Naive B cell (primary cell): ENCODE results near the gene CALHM4. TPM values are rescaled to one million over a fixed set of nuclear protein-coding genes. Genes with fewer than 3 reads are reported as not detected.

ENCODE experiments used
- ATAC-seq, 2 donors: fragments of 150-1000 bp; cut with Tn5 transposase; 2 replicates each; pipeline ENCODE4 v1.10.0; 2021; ENCODE audit warnings: low read depth in 2 of 2, mild to moderate bottlenecking in 2 of 2, moderate library complexity in 2 of 2
- DNase-seq: peaks from one replicate; pipeline ENCODE4 v3.0.0; 2022
- H3K27ac Mint-ChIP-seq, 6 donors: one replicate each; pipeline ENCODE4 v1.8.0; 2020 to 2022; ENCODE audit warnings: mild to moderate bottlenecking in 6 of 6, mixed read lengths in 6 of 6, moderate library complexity in 5 of 6, inconsistent platforms in 2 of 6
- H3K27me3 Mint-ChIP-seq, 3 donors: one replicate each; pipeline ENCODE4 v1.8.0; 2021 to 2022; ENCODE audit warnings: mixed read lengths in 3 of 3, mild to moderate bottlenecking in 1 of 3
- H3K36me3 Mint-ChIP-seq, 2 donors: one replicate each; pipeline ENCODE4 v1.8.0; 2020 to 2022; ENCODE audit warnings: mixed read lengths in 2 of 2, inconsistent platforms in 1 of 2, mild to moderate bottlenecking in 1 of 2
- H3K4me1 Mint-ChIP-seq, 3 donors: one replicate each; pipeline ENCODE4 v1.8.0; 2020 to 2022; ENCODE audit warnings: mixed read lengths in 3 of 3, inconsistent platforms in 1 of 3, mild to moderate bottlenecking in 1 of 3, moderate library complexity in 1 of 3
- H3K4me3 Mint-ChIP-seq, 8 donors: one replicate each; pipeline ENCODE4 v1.8.0; 2020 to 2022; ENCODE audit warnings: mild to moderate bottlenecking in 8 of 8, mixed read lengths in 8 of 8, moderate library complexity in 8 of 8, inconsistent platforms in 2 of 8
- H3K9me3 Mint-ChIP-seq, 7 donors: one replicate each; pipeline ENCODE4 v1.8.0; 2020 to 2022; ENCODE audit warnings: mixed read lengths in 7 of 7, mild to moderate bottlenecking in 5 of 7, inconsistent platforms in 2 of 7, moderate library complexity in 1 of 7
- polyA plus RNA-seq, 6 donors: library from polyadenylated mRNA; unstranded; fragments of 300-500 nt; fragmentation: Illumina TruSeq; gene quantifications; one replicate each; pipeline ENCODE4 v1.2.3, GENCODE V29; 2021; ENCODE audit warnings: low read depth in 6 of 6

Gene CALHM4
- polyA plus RNA-seq, 6 donors from 2014 or later: 0.32 TPM; not detected in 5

DNA sequence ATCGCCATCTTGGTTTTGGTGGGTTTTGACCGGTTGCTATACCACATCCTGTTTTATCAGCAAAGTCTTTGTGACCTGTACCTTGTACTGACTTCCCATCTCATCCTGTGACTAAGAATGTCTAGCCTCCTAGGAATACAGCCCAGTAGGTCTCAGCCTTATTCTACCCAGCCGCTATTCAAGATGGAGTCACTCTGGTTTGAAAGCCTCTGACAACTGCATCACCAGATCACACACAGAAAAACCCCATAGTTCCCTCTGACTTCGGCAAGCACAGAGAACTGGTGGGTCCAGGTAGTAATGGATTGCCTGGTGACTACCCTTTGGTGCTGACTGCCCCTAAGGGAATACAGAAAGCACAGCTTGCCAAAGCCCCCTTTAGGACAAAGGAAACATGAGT, 52.4 kb downstream of the CALHM4 start:
- Mint-ChIP-seq H3K4me3 (no peak overlapping the region), H3K27ac (no peak overlapping the region), H3K36me3 (peaks cover 14 to 20% of the 10 kb centered on the region in 2 donors), H3K4me1 (no peaks in the 10 kb centered on the region), H3K27me3 (peaks cover 0 to 10% (median 2%) of the 10 kb centered on the region in 3 donors), H3K9me3 (peaks cover 10 to 25% (median 12%) of the 10 kb centered on the region in 7 donors)
- ATAC-seq (no peak), DNase-seq (no peak)

Other genes with a start within 250 kb of the CALHM4 start
- 10 to 100 TPM in 5 of 6 donors, 1 to 10 TPM in 1; 6.9 to 28.5 (median 21.2) TPM for gene DSE, start 182.8 kb upstream of the CALHM4 start, polyA plus RNA-seq
- 1,000 to 10,000 TPM in 1 of 6 donors, 100 to 1,000 TPM in 5; 687 to 1,118 (median 783) TPM for gene CALHM6, start 92.4 kb upstream of the CALHM4 start, polyA plus RNA-seq
- gene CALHM5, start 42.1 kb upstream of the CALHM4 start, polyA plus RNA-seq: not detected
- gene TRAPPC3L, start 8.1 kb upstream of the CALHM4 start, polyA plus RNA-seq: under 1 TPM in 3 of 6 donors, not detected in 3; 0.24 to 0.84 (median 0.38) TPM
- 10 to 100 TPM; 39.7 to 61.6 (median 49.7) TPM for gene RWDD1, start 17.8 kb downstream of the CALHM4 start, polyA plus RNA-seq
- under 1 TPM in 2 of 6 donors, not detected in 4; 0.13 to 0.25 TPM for gene RSPH4A, start 62.7 kb downstream of the CALHM4 start, polyA plus RNA-seq
- gene ZUP1, start 115.0 kb downstream of the CALHM4 start, polyA plus RNA-seq: 1 to 10 TPM; 5.8 to 9.2 (median 6.7) TPM
- 10 to 100 TPM; 15.7 to 20.6 (median 17.4) TPM for gene KPNA5, start 127.5 kb downstream of the CALHM4 start, polyA plus RNA-seq
- not detected for gene FAM162B, start 212.0 kb downstream of the CALHM4 start, polyA plus RNA-seq